OCI-LY3 (cell line): ENCODE data around the gene POLR2H.

Experiments used
- CTCF ChIP-seq: fragments of 200-600, 300-600 bp; sonication (generic); IDR thresholded peaks from 2 replicates; pipeline ENCODE4 v1.5.1; 2014; ENCODE audit warnings: antibody characterized with exemption, low read length, low read depth
- EZH2phosphoT487 ChIP-seq: fragments of 200-600 bp; shearing (Covaris generic); IDR thresholded peaks from 2 replicates; pipeline ENCODE4 v1.6.1; 2018; ENCODE audit warnings: antibody characterized with exemption, mixed run types, low read depth

GRCh38 chr3:184359610-184360009 is 1.9 kb upstream of the POLR2H start:
- TF ChIP-seq CTCF: no peak
- TF ChIP-seq EZH2phosphoT487: no peak
